ENCODE data around the gene SLC1A2. TPM values are rescaled to one million over a fixed set of nuclear protein-coding genes. Genes with fewer than 3 reads are reported as not detected.

SLC1A2 gene
- total and polyA plus RNA-seq, 2 experiments from 2014 or later, result 0.70 to 2.8 TPM

DNA sequence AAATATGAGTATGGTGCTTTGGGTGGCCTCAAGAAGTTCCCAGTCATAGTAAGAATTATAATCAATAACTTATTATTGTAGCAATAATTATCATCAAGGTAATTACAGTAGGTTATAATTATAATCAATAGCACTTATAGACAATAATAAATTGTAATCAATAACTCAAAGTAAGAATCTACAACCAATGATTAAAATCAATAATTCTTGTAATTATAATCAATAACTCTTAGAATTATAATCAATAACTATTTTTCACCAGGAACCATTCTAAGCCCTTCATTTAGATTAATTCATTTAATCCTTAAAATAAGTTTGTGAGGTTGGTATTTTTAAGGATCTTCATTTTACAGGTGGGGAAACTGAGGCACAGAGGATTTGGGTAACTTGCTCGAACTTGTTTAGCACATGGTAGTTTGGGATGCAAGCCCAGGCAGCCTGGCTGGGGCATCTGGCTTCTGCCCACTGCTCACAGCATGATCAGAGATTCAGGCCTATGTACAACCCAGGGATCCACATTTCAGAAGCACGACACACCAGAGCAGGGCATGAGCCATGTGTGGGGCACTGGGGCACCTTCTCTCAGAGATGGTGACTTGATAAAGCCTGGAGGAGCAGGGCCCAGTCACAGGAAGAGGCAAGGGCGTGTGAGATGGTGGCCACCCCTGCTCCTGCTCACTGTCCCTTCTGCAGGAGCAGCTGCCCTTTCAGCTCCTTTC is 46.6 kb downstream of the SLC1A2 start (continued):
- no peak for TF ChIP-seq ZNF462 (CRISPR knock-in tag; IDR thresholded peaks at IDR 0.05)
- TF ChIP-seq REST (IDR thresholded peaks at IDR 0.05; ENCODE audit: unreplicated experiment), result no peak

GRCh38 chr11:35367491-35367890 is 51.9 kb downstream of the SLC1A2 start:
- Histone ChIP-seq H4K20me1 (replicated peaks; ENCODE audit: insufficient read depth) (no peaks in the 10 kb centered on the region), H3F3A (replicated peaks; ENCODE audit: low read depth) (no peaks in the 10 kb centered on the region), H2AFZ (no peak overlapping the region), H3K79me2 (replicated peaks; ENCODE audit: insufficient read depth) (no peaks in the 10 kb centered on the region), H3K27ac (ENCODE audit: low read depth) (no peak overlapping the region), H3K27me3 (ENCODE audit: insufficient read depth) (no peaks in the 10 kb centered on the region), H3K9me2 (ENCODE audit: insufficient read depth) (no peaks in the 10 kb centered on the region), H3K4me2 (no peak overlapping the region), H3K4me3 (no peak overlapping the region), H3K4me1 (ENCODE audit: insufficient read depth) (no peaks in the 10 kb centered on the region), H3K36me3 (ENCODE audit: insufficient read depth) (no peaks in the 10 kb centered on the region)
- Mint-ChIP-seq H3K4me1 (no peaks in the 10 kb centered on the region; the same call in 2 of the 3 replicates), H3K4me3 (no peak overlapping the region), H3K9me3 (no peaks in the 10 kb centered on the region; the same call in 2 of the 3 replicates), H3K27ac (no peak overlapping the region), H3K27me3 (ENCODE audit: insufficient read depth, low read depth, poor library complexity) (no peaks in the 10 kb centered on the region), H3K36me3 (ENCODE audit: low read depth) (no peaks in the 10 kb centered on the region)
- ATAC-seq (no peak), DNase-seq (ENCODE audit: low spot score) (no peak)
- no peak for TF ChIP-seq POLR2AphosphoS5 (IDR thresholded peaks at IDR 0.05; ENCODE audit: low read depth)
- TF ChIP-seq ZNF331 (CRISPR knock-in tag; IDR thresholded peaks at IDR 0.05; ENCODE audit: low read depth), result no peak
- TF ChIP-seq JUNB (IDR thresholded peaks at IDR 0.05; ENCODE audit: unreplicated experiment), result no peak
- no peak for TF ChIP-seq EZH2 (IDR thresholded peaks at IDR 0.05; ENCODE audit: low read depth, unreplicated experiment)
- TF ChIP-seq EZH2phosphoT487 (IDR thresholded peaks at IDR 0.05; ENCODE audit: unreplicated experiment), result no peak
- no peak for TF ChIP-seq STAT1 (IDR thresholded peaks at IDR 0.05; ENCODE audit: unreplicated experiment)

Data from GM23338 (cell line).